Measurements from ENCODE around the gene TEAD1. TPM values are rescaled to one million over a fixed set of nuclear protein-coding genes. Genes with fewer than 3 reads are reported as not detected.

The TEAD1 gene
- total and polyA plus RNA-seq, 5 donors from 2014 or later: 0.30 TPM; not detected in 4

DNA sequence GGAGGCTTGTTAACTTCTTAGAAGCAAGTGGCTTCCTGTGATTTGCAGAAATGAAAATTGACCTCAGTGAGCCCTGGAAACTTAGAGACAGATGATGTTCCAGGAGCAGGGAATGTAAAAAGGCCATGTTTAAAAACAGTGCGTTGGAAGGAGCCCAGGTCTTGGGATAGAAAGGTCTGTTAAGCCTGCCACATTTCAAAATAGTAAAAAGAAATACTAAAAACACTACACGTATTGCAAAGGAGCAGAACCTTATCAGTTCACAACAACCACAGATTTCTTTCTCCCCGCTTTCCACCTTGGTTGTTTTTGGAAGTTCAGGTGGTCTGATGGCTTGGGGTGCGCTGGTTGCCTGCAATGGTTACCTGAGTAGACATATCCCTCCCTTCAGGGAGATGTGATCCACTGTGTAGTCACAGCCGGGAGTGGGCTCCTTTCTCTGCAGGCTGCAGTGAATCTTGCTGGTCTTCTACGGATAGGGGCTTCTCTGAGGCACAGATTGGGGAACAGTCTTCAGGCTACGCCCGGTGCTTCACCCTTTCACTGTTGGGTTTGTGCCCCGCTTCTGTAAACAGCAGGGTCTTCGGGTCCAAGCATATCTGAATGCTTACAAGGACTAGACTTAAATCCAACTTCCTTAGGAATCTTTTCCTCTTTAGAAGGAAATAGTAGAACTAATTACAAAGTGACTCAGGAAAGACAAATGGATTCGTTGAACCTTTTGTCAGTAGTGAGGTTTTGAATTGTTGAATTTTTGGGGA is 1.9 kb downstream of the TEAD1 start:
- Mint-ChIP-seq H3K27ac (no peak overlapping the region), H3K4me3 (peak overlapping the region; percentile 11 to 74 (median 48)), H3K27me3 (peaks cover 77% of the 10 kb centered on the region), H3K9me3 (peaks cover 0 to 2% (median 0%) of the 10 kb centered on the region in 7 donors), H3K36me3 (no peaks in the 10 kb centered on the region), H3K4me1 (peaks cover 11 to 24% (median 17%) of the 10 kb centered on the region in 4 donors)
- H3K27me3 ChIP-seq (ENCODE audit: control insufficient read depth, insufficient read depth, low read length): peaks cover 60% of the 10 kb centered on the region
- no peak overlapping the region for H3K4me3 ChIP-seq (ENCODE audit: low read depth, low read length)
- no peaks in the 10 kb centered on the region for H3K9me3 ChIP-seq (ENCODE audit: control insufficient read depth in 2 of 2, low read length in 2 of 2)
- H3K27ac ChIP-seq (ENCODE audit: insufficient read depth, low read length, poor library complexity, severe bottlenecking): no peak overlapping the region
- ATAC-seq (ENCODE audit: low read depth in 2 of 2) (no peak), DNase-seq (peak in 1 of 3 donors; percentile 6)
- peaks cover 10% of the 10 kb centered on the region for H3K4me1 ChIP-seq (ENCODE audit: control insufficient read depth, insufficient read depth, low read length, poor library complexity, severe bottlenecking)
- no peaks in the 10 kb centered on the region for H3K36me3 ChIP-seq (ENCODE audit: control insufficient read depth, insufficient read depth, low read length)

DNA sequence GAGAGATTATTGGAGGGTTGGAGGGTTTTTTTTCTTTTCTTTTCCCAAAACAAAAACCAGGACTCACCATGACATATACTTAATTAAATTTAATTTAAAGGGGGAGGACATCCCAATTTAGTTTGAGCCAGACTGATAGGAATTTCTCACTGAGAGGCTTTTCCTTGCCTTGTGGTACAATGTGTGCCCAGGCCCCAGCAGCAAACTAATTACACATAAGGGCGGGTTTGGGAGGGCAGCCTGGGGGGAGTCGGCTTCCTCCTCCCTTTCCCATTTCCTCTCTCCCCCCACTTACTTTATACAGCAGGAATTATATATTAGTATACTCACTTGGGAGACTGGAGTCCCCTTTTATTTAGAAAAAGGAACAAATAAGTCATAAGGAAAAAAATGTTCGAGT is 2.9 kb downstream of the TEAD1 start:
- H3K36me3 Mint-ChIP-seq: no peaks in the 10 kb centered on the region
- no peaks in the 10 kb centered on the region for H3K9me3 ChIP-seq (ENCODE audit: control insufficient read depth in 2 of 2, low read length in 2 of 2)
- H3K4me1 Mint-ChIP-seq: peaks cover 11 to 26% (median 15%) of the 10 kb centered on the region in 4 donors
- DNase-seq (no peak), ATAC-seq (ENCODE audit: low read depth in 2 of 2) (no peak)
- peaks cover 60% of the 10 kb centered on the region for H3K27me3 ChIP-seq (ENCODE audit: control insufficient read depth, insufficient read depth, low read length)
- no peak overlapping the region for H3K27ac ChIP-seq (ENCODE audit: insufficient read depth, low read length, poor library complexity, severe bottlenecking)
- H3K27me3 Mint-ChIP-seq: peaks cover 77% of the 10 kb centered on the region
- no peak overlapping the region for H3K27ac Mint-ChIP-seq
- peaks cover 10% of the 10 kb centered on the region for H3K4me1 ChIP-seq (ENCODE audit: control insufficient read depth, insufficient read depth, low read length, poor library complexity, severe bottlenecking)
- H3K36me3 ChIP-seq (ENCODE audit: control insufficient read depth, insufficient read depth, low read length): no peaks in the 10 kb centered on the region
- H3K9me3 Mint-ChIP-seq: peaks cover 0 to 3% (median 0%) of the 10 kb centered on the region in 7 donors
- H3K4me3 Mint-ChIP-seq: no peak overlapping the region
- H3K4me3 ChIP-seq (ENCODE audit: low read depth, low read length): no peak overlapping the region

DNA sequence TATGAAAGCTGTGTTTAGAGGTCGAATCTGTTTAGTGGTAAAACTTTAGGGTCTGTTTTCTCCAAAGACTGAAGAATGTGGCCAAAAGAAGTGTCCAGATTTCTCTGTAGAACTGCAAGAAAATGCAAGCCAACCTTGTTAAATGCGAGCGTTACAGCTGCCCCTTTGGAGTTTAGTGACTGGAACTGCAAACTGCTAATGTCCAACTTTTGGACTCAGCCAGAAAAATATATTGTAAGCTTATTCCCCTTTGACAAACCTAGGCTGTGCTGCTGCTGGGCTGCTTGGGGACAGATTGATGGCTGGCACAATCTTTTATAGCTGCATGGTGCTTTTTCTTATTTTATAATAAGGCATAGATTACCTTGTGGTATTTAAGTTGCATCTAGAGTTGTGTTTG is 3.9 kb downstream of the TEAD1 start:
- no peak overlapping the region for H3K4me3 Mint-ChIP-seq
- ATAC-seq (ENCODE audit: low read depth in 2 of 2) (no peak), DNase-seq (no peak)
- no peak overlapping the region for H3K27ac Mint-ChIP-seq
- no peaks in the 10 kb centered on the region for H3K36me3 Mint-ChIP-seq
- H3K27me3 Mint-ChIP-seq: peaks cover 77% of the 10 kb centered on the region
- no peak overlapping the region for H3K4me3 ChIP-seq (ENCODE audit: low read depth, low read length)
- no peaks in the 10 kb centered on the region for H3K36me3 ChIP-seq (ENCODE audit: control insufficient read depth, insufficient read depth, low read length)
- no peak overlapping the region for H3K27ac ChIP-seq (ENCODE audit: insufficient read depth, low read length, poor library complexity, severe bottlenecking)
- H3K9me3 Mint-ChIP-seq: peaks cover 0 to 3% (median 0%) of the 10 kb centered on the region in 7 donors
- peaks cover 61% of the 10 kb centered on the region for H3K27me3 ChIP-seq (ENCODE audit: control insufficient read depth, insufficient read depth, low read length)
- H3K4me1 Mint-ChIP-seq: peaks cover 8 to 24% (median 13%) of the 10 kb centered on the region in 4 donors
- H3K4me1 ChIP-seq (ENCODE audit: control insufficient read depth, insufficient read depth, low read length, poor library complexity, severe bottlenecking): peaks cover 9% of the 10 kb centered on the region
- no peaks in the 10 kb centered on the region for H3K9me3 ChIP-seq (ENCODE audit: control insufficient read depth in 2 of 2, low read length in 2 of 2)

DNA sequence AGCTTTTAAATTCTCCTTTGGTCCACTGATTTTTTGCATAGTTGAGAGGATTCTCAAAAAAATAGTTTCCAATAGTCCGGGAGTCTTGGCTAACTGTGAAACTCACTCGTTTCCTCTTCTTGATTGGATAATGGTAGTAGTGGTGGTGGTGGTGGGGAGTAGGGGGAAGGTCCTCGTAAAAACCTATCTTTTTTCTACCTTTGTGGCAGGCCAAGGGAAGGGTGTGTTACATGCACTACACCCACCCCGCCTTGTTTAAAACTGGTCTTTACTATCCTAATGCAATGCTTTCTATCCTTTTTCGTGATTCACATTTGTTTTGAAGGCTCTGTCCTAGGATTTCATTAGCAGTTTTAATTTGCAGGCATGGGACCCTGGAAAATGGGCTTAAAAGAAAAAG is 4.8 kb downstream of the TEAD1 start:
- peaks cover 79% of the 10 kb centered on the region for H3K27me3 Mint-ChIP-seq
- H3K9me3 ChIP-seq (ENCODE audit: control insufficient read depth in 2 of 2, low read length in 2 of 2): no peaks in the 10 kb centered on the region
- no peak overlapping the region for H3K27ac ChIP-seq (ENCODE audit: insufficient read depth, low read length, poor library complexity, severe bottlenecking)
- DNase-seq (no peak), ATAC-seq (ENCODE audit: low read depth in 2 of 2) (no peak)
- peaks cover 0 to 3% (median 0%) of the 10 kb centered on the region in 7 donors for H3K9me3 Mint-ChIP-seq
- H3K27me3 ChIP-seq (ENCODE audit: control insufficient read depth, insufficient read depth, low read length): peaks cover 58% of the 10 kb centered on the region
- H3K4me3 Mint-ChIP-seq: no peak overlapping the region
- no peaks in the 10 kb centered on the region for H3K4me1 ChIP-seq (ENCODE audit: control insufficient read depth, insufficient read depth, low read length, poor library complexity, severe bottlenecking)
- no peaks in the 10 kb centered on the region for H3K36me3 ChIP-seq (ENCODE audit: control insufficient read depth, insufficient read depth, low read length)
- H3K4me1 Mint-ChIP-seq: peaks cover 4 to 18% (median 7%) of the 10 kb centered on the region in 4 donors
- no peak overlapping the region for H3K27ac Mint-ChIP-seq
- H3K4me3 ChIP-seq (ENCODE audit: low read depth, low read length): no peak overlapping the region
- no peaks in the 10 kb centered on the region for H3K36me3 Mint-ChIP-seq

DNA sequence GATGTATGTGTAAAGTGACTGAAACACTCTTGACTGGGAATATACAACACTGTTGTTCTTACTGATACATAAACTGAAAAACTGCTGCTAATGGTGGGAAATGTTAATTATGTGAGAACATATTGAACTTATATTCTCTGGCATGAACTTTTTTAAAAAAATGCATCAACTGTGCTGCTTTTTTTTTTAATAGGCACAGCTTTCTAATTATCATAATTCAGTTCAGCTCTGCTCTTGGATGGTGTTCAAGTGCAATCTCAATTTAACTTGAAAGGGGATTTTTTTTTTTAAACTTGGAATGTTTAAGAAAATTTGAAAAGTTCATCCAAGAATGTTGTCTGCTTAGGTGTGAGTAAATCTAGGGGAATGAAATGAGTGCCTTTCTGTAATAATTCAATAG is 5.2 kb downstream of the TEAD1 start:
- Histone ChIP-seq H3K4me1 (ENCODE audit: control insufficient read depth, insufficient read depth, low read length, poor library complexity, severe bottlenecking) (no peaks in the 10 kb centered on the region), H3K27ac (ENCODE audit: insufficient read depth, low read length, poor library complexity, severe bottlenecking) (no peak overlapping the region), H3K36me3 (ENCODE audit: control insufficient read depth, insufficient read depth, low read length) (no peaks in the 10 kb centered on the region), H3K27me3 (ENCODE audit: control insufficient read depth, insufficient read depth, low read length) (peaks cover 58% of the 10 kb centered on the region), H3K9me3 (ENCODE audit: control insufficient read depth in 2 of 2, low read length in 2 of 2) (no peaks in the 10 kb centered on the region), H3K4me3 (ENCODE audit: low read depth, low read length) (no peak overlapping the region)
- DNase-seq (no peak), ATAC-seq (ENCODE audit: low read depth in 2 of 2) (no peak)
- H3K27me3 Mint-ChIP-seq: peaks cover 84% of the 10 kb centered on the region
- H3K9me3 Mint-ChIP-seq: peaks cover 0 to 3% (median 0%) of the 10 kb centered on the region in 7 donors
- no peaks in the 10 kb centered on the region for H3K36me3 Mint-ChIP-seq
- no peak overlapping the region for H3K27ac Mint-ChIP-seq
- no peak overlapping the region for H3K4me3 Mint-ChIP-seq
- H3K4me1 Mint-ChIP-seq: peaks cover 4 to 18% (median 7%) of the 10 kb centered on the region in 4 donors

DNA sequence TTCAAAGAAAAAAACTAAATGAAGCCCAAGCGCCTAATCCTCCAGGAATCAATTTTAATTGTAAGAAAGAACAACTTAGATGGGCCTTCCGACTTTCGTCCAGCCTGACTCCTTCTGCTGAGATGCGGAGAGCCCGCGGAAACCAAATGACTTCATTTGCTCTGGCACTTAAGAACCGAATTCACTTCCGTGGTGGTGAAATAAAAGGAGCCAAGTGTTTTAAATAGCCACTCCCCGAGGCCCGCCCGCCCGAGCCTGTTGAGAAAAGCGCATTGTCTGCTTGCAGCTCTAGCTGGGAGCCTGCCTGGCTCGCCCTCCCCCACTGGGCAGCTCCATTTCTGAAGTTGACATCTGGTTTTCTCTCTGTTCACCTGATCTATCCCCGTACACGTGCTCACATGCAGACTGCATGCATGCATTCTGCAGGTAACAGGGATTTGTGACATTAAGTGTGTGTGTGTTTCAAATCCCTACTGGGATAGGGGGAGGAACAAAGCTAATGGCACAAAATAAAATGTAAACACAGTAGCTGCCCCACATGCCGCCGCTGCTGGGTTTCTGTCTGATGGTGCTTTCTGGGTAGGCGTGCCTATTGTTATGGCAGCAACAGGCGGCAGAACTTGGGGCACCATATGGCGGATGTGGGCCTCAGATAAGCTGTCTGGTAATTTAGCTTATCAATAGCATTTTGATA is 6.2 kb downstream of the TEAD1 start:
- H3K4me1 ChIP-seq (ENCODE audit: control insufficient read depth, insufficient read depth, low read length, poor library complexity, severe bottlenecking): no peaks in the 10 kb centered on the region
- peaks cover 0 to 3% (median 0%) of the 10 kb centered on the region in 7 donors for H3K9me3 Mint-ChIP-seq
- H3K27me3 ChIP-seq (ENCODE audit: control insufficient read depth, insufficient read depth, low read length): peaks cover 57% of the 10 kb centered on the region
- ATAC-seq (ENCODE audit: low read depth in 2 of 2): no peak
- H3K27ac Mint-ChIP-seq: peak overlapping the region in 1 of 3 donors; percentile 12
- H3K27ac ChIP-seq (ENCODE audit: insufficient read depth, low read length, poor library complexity, severe bottlenecking): no peak overlapping the region
- no peaks in the 10 kb centered on the region for H3K36me3 Mint-ChIP-seq
- H3K4me1 Mint-ChIP-seq: peaks cover 4 to 16% (median 7%) of the 10 kb centered on the region in 4 donors
- peaks cover 88% of the 10 kb centered on the region for H3K27me3 Mint-ChIP-seq
- H3K36me3 ChIP-seq (ENCODE audit: control insufficient read depth, insufficient read depth, low read length): no peaks in the 10 kb centered on the region
- no peak overlapping the region for H3K4me3 ChIP-seq (ENCODE audit: low read depth, low read length)
- peak; percentile 7 to 38 (median 12) for DNase-seq
- peak overlapping the region in 2 of 4 donors; percentile 4 to 39 for H3K4me3 Mint-ChIP-seq
- no peaks in the 10 kb centered on the region for H3K9me3 ChIP-seq (ENCODE audit: control insufficient read depth in 2 of 2, low read length in 2 of 2)

DNA sequence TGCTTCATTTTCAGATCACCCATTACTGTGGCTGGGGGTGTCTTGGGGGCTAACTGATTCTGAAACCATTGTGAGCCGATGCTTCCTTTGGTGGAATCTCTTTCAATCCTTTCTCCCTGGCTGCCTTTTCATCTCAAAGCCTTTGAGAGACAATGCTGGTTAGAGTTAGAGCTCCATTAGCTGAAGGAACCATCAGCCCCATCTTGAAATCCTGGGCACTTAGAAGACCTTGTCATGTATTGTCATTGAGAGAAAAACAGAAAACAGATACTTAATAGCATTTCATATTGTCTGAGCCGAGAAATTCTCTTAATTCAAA is 6.7 kb downstream of the TEAD1 start:
- Mint-ChIP-seq H3K4me3 (no peak overlapping the region), H3K36me3 (no peaks in the 10 kb centered on the region), H3K27me3 (peaks cover 85% of the 10 kb centered on the region), H3K4me1 (peaks cover 3 to 15% (median 6%) of the 10 kb centered on the region in 4 donors), H3K9me3 (peaks cover 0 to 3% (median 0%) of the 10 kb centered on the region in 7 donors), H3K27ac (no peak overlapping the region)
- H3K36me3 ChIP-seq (ENCODE audit: control insufficient read depth, insufficient read depth, low read length): no peaks in the 10 kb centered on the region
- DNase-seq (no peak), ATAC-seq (ENCODE audit: low read depth in 2 of 2) (no peak)
- peaks cover 54% of the 10 kb centered on the region for H3K27me3 ChIP-seq (ENCODE audit: control insufficient read depth, insufficient read depth, low read length)
- H3K4me1 ChIP-seq (ENCODE audit: control insufficient read depth, insufficient read depth, low read length, poor library complexity, severe bottlenecking): no peaks in the 10 kb centered on the region
- H3K4me3 ChIP-seq (ENCODE audit: low read depth, low read length): no peak overlapping the region
- H3K9me3 ChIP-seq (ENCODE audit: control insufficient read depth in 2 of 2, low read length in 2 of 2): no peaks in the 10 kb centered on the region
- no peak overlapping the region for H3K27ac ChIP-seq (ENCODE audit: insufficient read depth, low read length, poor library complexity, severe bottlenecking)
